RPMI8226 (cell line): ENCODE measurements around the gene SLC31A2.
"Not testable (repeated sequence)": the region's sequence is repeated elsewhere in the genome, so short reads cannot be mapped to it uniquely, and the experiment has no call there.

Source experiments
- DNase-seq: peaks from one replicate; pipeline ENCODE4 v3.0.0-alpha.2; 2015

SLC31A2 gene

GRCh38 chr9:113150670-113151611 is at the start of gene SLC31A2:
Gene SLC31A2, plus strand, starts transcription at chr9:113151007. Its CDS starts 68 bp downstream, at chr9:113151075.
- peak; percentile 81 for DNase-seq

- not testable (repeated sequence) for DNase-seq
Observed at GRCh38 chr9:113105345-113105744, 45.5 kb upstream of the SLC31A2 start.

GRCh38 chr9:113111065-113111951 is 39.5 kb upstream of the SLC31A2 start:
- not testable (repeated sequence) for DNase-seq

GRCh38 chr9:113112706-113113510 is 37.9 kb upstream of the SLC31A2 start:
- not testable (repeated sequence) for DNase-seq

GRCh38 chr9:113118829-113119228 is 32.0 kb upstream of the SLC31A2 start:
- not testable (repeated sequence) for DNase-seq

GRCh38 chr9:113125386-113126035 is 25.3 kb upstream of the SLC31A2 start:
- no peak for DNase-seq

- no peak for DNase-seq
Observed at GRCh38 chr9:113129466-113129865, 21.3 kb upstream of the SLC31A2 start.

- DNase-seq: no peak
Observed at GRCh38 chr9:113129884-113130283, 20.9 kb upstream of the SLC31A2 start.

- DNase-seq: peak; percentile 12
Observed at GRCh38 chr9:113131689-113132151, 19.1 kb upstream of the SLC31A2 start.

GRCh38 chr9:113137196-113138168 is 13.3 kb upstream of the SLC31A2 start:
- no peak for DNase-seq

GRCh38 chr9:113138760-113139159 is 12.0 kb upstream of the SLC31A2 start:
- no peak for DNase-seq

- no peak for DNase-seq
Observed at GRCh38 chr9:113139225-113139829, 11.5 kb upstream of the SLC31A2 start.

- DNase-seq: no peak
Observed at GRCh38 chr9:113139953-113140352, 10.9 kb upstream of the SLC31A2 start.

GRCh38 chr9:113140896-113141295 is 9.9 kb upstream of the SLC31A2 start:
- not testable (repeated sequence) for DNase-seq

GRCh38 chr9:113143432-113144227 is 7.2 kb upstream of the SLC31A2 start:
- no peak for DNase-seq

- DNase-seq: no peak
Observed at GRCh38 chr9:113148372-113148705, 2.5 kb upstream of the SLC31A2 start.

GRCh38 chr9:113148781-113149510 is 1.9 kb upstream of the SLC31A2 start:
- DNase-seq: no peak

GRCh38 chr9:113149561-113149960 is 1.2 kb upstream of the SLC31A2 start:
- not testable (repeated sequence) for DNase-seq
